ENCODE data around the gene SERPINE1.

DNA sequence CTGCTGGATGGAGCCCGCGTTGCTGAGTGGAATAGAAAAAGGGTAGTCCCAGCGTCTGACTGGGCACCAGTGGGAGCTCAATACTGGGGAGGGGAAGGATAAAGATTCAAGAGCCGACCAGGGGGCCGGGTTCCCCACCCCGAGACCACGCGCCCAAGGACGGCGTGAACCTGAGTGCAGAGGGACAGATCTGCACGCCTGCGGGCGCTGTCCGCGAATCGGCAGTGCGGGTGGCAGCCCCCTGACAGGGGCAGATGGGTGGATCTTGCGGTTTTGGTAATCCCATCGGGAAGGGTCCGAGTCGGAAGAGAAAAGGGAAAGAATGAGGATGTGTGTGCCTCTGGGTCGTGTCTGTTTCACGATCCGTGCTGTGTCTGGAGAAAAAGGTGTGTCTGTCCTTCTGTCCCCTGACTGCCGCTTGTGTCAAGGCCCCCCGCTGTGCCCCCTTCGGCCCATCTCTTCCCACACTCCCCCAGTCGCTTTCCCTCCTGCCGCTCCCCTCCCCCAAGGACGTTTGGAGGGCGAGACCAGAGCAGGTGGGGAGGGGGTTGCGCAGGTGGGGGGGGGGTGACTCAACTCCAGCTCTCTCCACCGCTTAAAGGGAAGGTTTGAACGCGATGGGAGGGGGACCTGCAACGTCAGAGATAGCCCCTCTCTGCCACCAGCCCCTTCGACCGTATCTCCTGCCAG is 39.2 kb downstream of the SERPINE1 start:
- TF ChIP-seq TEAD4 (IDR thresholded peaks at IDR 0.05) (no peak), NFIC (IDR thresholded peaks at IDR 0.05) (no peak)
